ENCODE data around the gene ARHGEF7.
"Not testable (repeated sequence)": the region's sequence is repeated elsewhere in the genome, so short reads cannot be mapped to it uniquely, and the experiment has no call there.

- not testable (repeated sequence) for TF ChIP-seq CTCF, POLR2A (IDR thresholded peaks at IDR 0.05)
Measured at GRCh38 chr13:111194651-111195050, 79.5 kb downstream of the ARHGEF7 start.

Measured in thyroid gland (tissue), 4 donors.